ENCODE measurements around the gene NARF. TPM values are rescaled to one million over a fixed set of nuclear protein-coding genes. Genes with fewer than 3 reads are reported as not detected.
"Not testable (repeated sequence)": the region's sequence is repeated elsewhere in the genome, so short reads cannot be mapped to it uniquely, and the experiment has no call there.

NARF gene
- total RNA-seq, 2 donors from 2014 or later, result 47.6 to 50.9 TPM

DNA sequence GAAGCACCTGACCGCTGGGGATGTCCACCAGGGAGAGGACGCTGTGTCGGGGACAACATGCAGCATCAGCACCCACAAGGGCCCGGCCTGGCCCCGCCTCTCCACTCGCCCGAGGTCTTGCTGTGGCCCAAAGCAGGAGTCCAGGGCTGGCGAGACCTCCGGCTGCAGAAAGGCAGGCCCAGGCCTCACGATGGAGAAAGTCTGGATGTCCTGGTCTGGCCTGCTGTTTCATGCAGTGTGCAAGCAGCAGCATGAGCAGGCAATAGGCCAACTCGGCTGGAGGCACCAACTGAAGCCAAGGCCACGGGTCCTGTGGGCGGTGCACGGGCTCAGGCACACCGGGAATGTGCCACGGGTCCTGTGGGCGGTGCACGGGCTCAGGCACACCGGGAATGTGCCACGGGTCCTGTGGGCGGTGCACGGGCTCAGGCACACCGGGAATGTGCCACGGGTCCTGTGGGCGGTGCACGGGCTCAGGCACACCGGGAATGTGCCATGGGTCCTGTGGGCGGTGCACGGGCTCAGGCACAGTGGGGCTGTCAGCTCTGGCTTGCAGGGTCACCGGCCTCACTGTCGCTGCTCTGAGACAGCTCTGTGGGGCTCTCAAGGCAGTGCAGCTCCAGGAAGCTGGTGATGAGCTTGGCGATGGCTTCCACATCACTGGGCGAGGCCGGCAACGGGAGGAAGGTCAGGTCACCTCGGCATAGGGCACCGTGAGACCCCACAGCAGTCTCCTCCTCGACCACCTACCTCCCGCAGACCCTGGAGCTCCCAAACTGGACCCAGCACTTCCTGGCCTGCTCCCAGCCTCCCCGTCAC, 14.9 kb upstream of the NARF start:
- ATAC-seq (no peak), DNase-seq (no peak)
- intact Hi-C loops (cut with DNase I, micrococcal nuclease), result no loop called here

GRCh38 chr17:82444284-82444893, 14.2 kb upstream of the NARF start:
- DNase-seq, result no peak
- no peak for ATAC-seq
- intact Hi-C loops (cut with DNase I, micrococcal nuclease), result no loop called here

DNA sequence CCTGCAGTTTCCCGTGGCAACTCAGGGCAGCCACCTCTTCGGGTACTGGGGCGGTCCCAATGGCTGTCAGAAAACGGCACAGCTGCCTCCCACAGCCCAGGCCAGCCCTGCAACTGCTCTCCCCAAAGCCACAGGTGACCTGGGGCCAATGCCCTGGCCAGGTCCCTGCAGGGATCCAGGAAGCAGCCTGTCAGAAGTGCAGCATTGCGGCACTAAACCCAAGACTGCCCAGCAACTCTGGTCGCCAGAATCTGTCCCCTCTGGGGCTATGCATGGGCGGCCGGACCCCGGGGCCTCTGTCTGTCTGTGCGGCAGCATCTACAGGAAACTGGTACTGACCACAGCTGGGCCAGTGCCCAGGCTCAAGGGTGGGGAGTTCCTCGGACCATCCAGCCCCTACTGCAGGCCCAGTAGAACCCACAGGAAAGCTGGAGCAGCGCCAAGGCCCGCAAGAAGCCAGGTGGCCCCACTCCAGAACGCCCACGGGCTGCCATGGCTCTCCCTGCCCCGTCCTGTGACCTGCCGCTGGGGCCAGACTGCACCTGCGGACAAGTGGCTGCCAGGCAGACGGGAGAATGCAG, 13.5 kb upstream of the NARF start:
- DNase-seq (no peak), ATAC-seq (no peak)
- intact Hi-C loops (cut with DNase I, micrococcal nuclease), result no loop called here

DNA sequence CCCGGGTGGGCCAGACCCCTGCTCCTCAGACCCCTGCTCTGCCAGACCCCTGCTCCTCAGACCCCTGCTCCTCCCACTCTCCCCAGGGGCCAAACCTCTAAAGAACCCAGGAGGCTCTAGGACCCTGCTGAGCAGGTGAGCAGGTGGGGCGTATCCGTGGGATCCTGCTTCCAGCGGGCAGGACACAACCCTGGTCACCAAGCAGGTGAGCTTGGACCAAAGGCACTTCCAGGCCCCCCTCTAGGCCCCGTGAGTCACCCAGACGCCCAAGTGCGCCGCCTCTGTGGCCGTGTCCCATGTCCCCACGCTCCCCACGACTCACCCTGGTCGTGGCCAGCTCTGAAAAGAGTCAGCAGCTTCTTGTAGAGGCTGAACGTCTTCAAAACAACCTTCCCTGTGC, 13.0 kb upstream of the NARF start:
- intact Hi-C loops (cut with DNase I, micrococcal nuclease), result no loop called here
- ATAC-seq, result no peak
- no peak for DNase-seq

DNA sequence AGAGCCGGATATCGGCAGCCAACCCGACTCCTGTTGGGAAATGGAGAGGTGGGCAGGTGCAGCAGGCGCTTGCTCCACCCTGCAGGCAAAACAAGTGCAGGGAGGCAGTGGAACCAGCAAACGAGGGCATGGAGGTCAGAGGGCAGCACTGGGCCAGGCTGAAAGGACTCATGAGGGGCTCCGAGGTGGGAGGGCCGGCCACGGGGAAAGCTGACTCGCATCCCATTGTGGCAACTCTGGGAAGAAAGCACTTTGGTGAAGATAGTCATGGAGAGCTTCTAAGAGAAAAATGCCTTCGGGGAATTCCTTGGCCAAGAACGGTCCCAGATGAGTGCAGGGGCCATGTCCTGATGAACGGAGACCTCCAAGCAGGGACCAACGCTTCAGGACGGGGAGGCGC, 12.4 kb upstream of the NARF start:
- DNase-seq, result no peak
- no peak for ATAC-seq
- intact Hi-C loops (cut with DNase I, micrococcal nuclease), result no loop called here

- intact Hi-C loops (cut with DNase I, micrococcal nuclease), result no loop called here
- no peak for DNase-seq
- no peak for ATAC-seq
Observed at GRCh38 chr17:82446649-82447048, 11.9 kb upstream of the NARF start.

GRCh38 chr17:82447876-82448275, 10.7 kb upstream of the NARF start:
- intact Hi-C loops (cut with DNase I, micrococcal nuclease), result no loop called here

GRCh38 chr17:82449131-82449882, 9.2 kb upstream of the NARF start:
- peak in 1 of 2 donors; percentile 72 for DNase-seq
- ATAC-seq, result no peak

More at GRCh38 chr17:82447876-82448275, 10.7 kb upstream of the NARF start:
- DNase-seq, result no peak
- no peak for ATAC-seq

GRCh38 chr17:82449883-82450356, 8.6 kb upstream of the NARF start:
- ATAC-seq, result peak; percentile 10
- peak in 1 of 2 donors; percentile 34 for DNase-seq
- intact Hi-C loops (cut with DNase I, micrococcal nuclease), result no loop called here

More at GRCh38 chr17:82449131-82449882, 9.2 kb upstream of the NARF start:
- intact Hi-C loops (cut with DNase I, micrococcal nuclease), result no loop called here

- ATAC-seq (peak; percentile 97), DNase-seq (peak; percentile 88 to 98)
- intact Hi-C loops (cut with DNase I, micrococcal nuclease), result no loop called here
Observed at GRCh38 chr17:82450357-82451106, 8.0 kb upstream of the NARF start, which contains the start of gene CYBC1. CYBC1 (minus strand) TSS chr17:82450752; CDS start chr17:82449254, 1,498 bp downstream.

GRCh38 chr17:82452162-82452561, 6.4 kb upstream of the NARF start:
- intact Hi-C loops (cut with DNase I, micrococcal nuclease), result no loop called here
- ATAC-seq, result no peak
- no peak for DNase-seq

DNA sequence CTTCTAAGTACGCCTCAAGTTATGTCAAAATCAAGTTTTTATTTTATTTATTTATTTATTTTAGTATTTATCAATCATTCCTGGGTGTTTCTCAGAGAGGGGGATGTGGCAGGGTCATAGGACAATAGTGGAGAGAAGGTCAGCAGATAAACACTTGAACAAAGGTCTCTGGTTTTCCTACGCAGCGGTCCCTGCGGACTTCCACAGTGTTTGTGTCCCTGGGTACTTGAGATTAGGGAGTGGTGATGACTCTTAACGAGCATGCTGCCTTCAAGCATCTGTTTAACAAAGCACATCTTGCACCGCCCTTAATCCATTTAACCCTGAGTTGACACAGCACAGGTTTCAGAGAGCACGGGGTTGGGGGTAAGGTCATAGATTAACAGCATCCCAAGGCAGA, 5.4 kb upstream of the NARF start:
- ATAC-seq; intact Hi-C loops (cut with DNase I, micrococcal nuclease); DNase-seq: not testable (repeated sequence)

DNA sequence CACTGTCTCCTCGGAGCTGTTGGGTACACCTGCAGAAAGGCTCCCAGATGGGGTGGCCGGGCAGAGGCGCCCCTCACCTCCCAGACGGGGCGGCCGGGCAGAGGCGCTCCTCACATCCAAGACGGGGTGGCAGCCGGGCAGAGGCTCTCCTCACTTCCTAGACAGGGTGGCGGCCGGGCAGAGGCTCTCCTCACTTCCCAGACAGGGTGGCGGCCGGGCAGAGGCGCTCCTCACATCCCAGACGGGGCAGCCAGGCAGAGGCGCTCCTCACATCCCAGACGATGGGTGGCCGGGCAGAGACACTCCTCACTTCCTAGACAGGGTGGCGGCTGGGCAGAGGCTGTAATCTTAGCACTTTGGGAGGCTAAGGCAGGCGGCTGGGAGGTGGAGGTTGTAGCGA, 4.8 kb upstream of the NARF start:
- intact Hi-C loops (cut with DNase I, micrococcal nuclease); ATAC-seq; DNase-seq: not testable (repeated sequence)

- ATAC-seq (peak; percentile 25), DNase-seq (peak; percentile 69 to 78)
- intact Hi-C loops (cut with DNase I, micrococcal nuclease), result no loop called here
Observed at GRCh38 chr17:82457073-82457928, 1.2 kb upstream of the NARF start.

DNA sequence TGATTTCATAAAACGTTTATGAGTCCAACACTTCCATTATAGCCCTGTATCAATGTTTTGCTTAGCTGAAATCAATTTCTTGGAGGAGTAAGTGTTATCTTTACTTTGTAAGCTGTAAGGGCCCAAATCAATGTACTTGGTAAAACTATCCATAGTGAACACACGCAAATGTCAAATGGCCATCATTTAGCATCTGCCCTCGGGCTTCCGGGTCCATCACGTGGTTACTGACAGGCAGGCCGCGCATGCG, 687 bp upstream of the NARF start:
- intact Hi-C loops (cut with DNase I, micrococcal nuclease), result no loop called here
- DNase-seq, result peak in 1 of 2 donors; percentile 95
- ATAC-seq, result peak; percentile 74

DNA sequence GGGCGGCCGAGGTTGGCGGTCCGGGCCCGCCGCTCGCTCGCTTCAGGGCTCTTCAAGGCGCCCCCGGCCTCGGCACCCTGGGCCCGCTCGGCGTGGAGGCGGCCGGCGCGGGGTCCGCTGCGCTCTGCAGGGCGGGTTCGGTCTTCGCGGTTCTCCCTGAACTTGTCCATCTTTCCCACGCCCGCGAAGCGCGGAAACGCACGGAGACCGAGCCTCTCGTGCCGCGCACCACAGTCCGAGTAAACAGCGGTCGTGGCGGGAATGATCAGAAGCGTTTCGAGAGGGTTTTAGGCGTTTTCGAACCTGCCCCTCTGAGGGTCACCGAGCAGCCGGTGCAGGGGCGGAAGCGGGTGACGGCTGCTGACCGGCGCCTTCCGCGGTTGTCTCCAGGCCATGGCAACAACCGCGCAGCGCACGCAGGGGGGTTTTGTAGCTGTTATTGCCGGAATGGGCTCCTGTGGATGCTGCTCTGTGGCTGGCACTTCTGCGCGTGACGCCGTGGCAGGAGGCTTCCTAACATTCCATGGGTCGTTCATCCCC, 414 bp downstream of the NARF start:
- ATAC-seq (peak; percentile 7), DNase-seq (no peak)
- intact Hi-C loops (cut with DNase I, micrococcal nuclease), result no loop called here

- ATAC-seq; intact Hi-C loops (cut with DNase I, micrococcal nuclease): not testable (repeated sequence)
Observed at GRCh38 chr17:82459936-82460335, 1.4 kb downstream of the NARF start.

More at GRCh38 chr17:82459936-82460335, 1.4 kb downstream of the NARF start:
- DNase-seq, result not testable (repeated sequence)
